ENCODE data around the gene PRAMEF12.

- no peak for TF ChIP-seq POLR2A (IDR thresholded peaks at IDR 0.05)
- TF ChIP-seq CTCF (IDR thresholded peaks at IDR 0.05): no peak
- TF ChIP-seq POLR2AphosphoS5 (IDR thresholded peaks at IDR 0.05): no peak
Observed at GRCh38 chr1:12798911-12799310, 25.4 kb downstream of the PRAMEF12 start.
